Keratinocyte (primary cell): ENCODE results near the gene TSHZ2. TPM values are rescaled to one million over a fixed set of nuclear protein-coding genes. Genes with fewer than 3 reads are reported as not detected.

Experiments
- DNase-seq: peaks from one replicate; pipeline ENCODE4 v3.0.0-alpha.2; 2011; ENCODE audit warnings: low read depth, missing footprints, low spot score
- FAIRE-seq: peaks from 2 replicates; lab custom pipeline; 2011; peaks lifted over from hg19 to GRCh38; lab: Jason Lieb, UNC
- H2AFZ ChIP-seq: 2 replicates; pipeline ENCODE4 v1.6.0; 2012; ENCODE audit warnings: low read length, control low read depth, inconsistent platforms; ENCODE audit not compliant: control insufficient read depth
- H3K27ac ChIP-seq: 2 replicates; pipeline ENCODE4 v1.5.1; 2011; ENCODE audit warnings: low read length; ENCODE audit not compliant: control insufficient read depth, insufficient read depth
- H3K27me3 ChIP-seq: 3 replicates; pipeline ENCODE4 v1.6.0; 2011; ENCODE audit warnings: low read length; ENCODE audit not compliant: control insufficient read depth, insufficient read depth; ENCODE audit errors: extremely low read depth
- H3K36me3 ChIP-seq, 2 experiments: 2 replicates in 1 of 2; 3 replicates in 1 of 2; pipeline ENCODE4 v1.5.1; 2011; ENCODE audit warnings: low read length in 2 of 2, mild to moderate bottlenecking in 1 of 2; ENCODE audit not compliant: control insufficient read depth in 2 of 2, insufficient read depth in 2 of 2; ENCODE audit errors: extremely low read depth in 1 of 2
- H3K4me1 ChIP-seq: 3 replicates; pipeline ENCODE4 v1.5.1; 2011; ENCODE audit warnings: low read length; ENCODE audit not compliant: control insufficient read depth, insufficient read depth; ENCODE audit errors: extremely low read depth
- H3K4me2 ChIP-seq: 3 replicates; pipeline ENCODE4 v1.6.0; 2011; ENCODE audit warnings: low read depth, low read length; ENCODE audit not compliant: control insufficient read depth, insufficient read depth; ENCODE audit errors: extremely low read depth
- H3K4me3 ChIP-seq, 3 experiments: fragments of 200-600 bp in 1 of 3; sonication (generic) in 1 of 3; 2 replicates in 2 of 3; 3 replicates in 1 of 3; pipeline ENCODE4 v1.5.1; 2011 to 2016; ENCODE audit warnings: low read length in 3 of 3, mild to moderate bottlenecking in 3 of 3, control low read depth in 2 of 3, inconsistent platforms in 1 of 3, low read depth in 1 of 3, mixed read lengths in 1 of 3, mixed run types in 1 of 3, moderate library complexity in 1 of 3; ENCODE audit not compliant: control insufficient read depth in 2 of 3, insufficient read depth in 2 of 3; ENCODE audit errors: extremely low read depth in 1 of 3
- H3K79me2 ChIP-seq: 2 replicates; pipeline ENCODE4 v1.6.0; 2012; ENCODE audit warnings: low read length; ENCODE audit not compliant: control insufficient read depth, insufficient read depth
- H3K9ac ChIP-seq: 3 replicates; pipeline ENCODE4 v1.6.0; 2011; ENCODE audit warnings: low read length; ENCODE audit not compliant: control insufficient read depth, insufficient read depth; ENCODE audit errors: extremely low read depth
- H3K9me1 ChIP-seq: 3 replicates; pipeline ENCODE4 v1.6.0; 2011; ENCODE audit warnings: low read length; ENCODE audit not compliant: control insufficient read depth, insufficient read depth; ENCODE audit errors: extremely low read depth
- H3K9me3 ChIP-seq: 2 replicates; pipeline ENCODE4 v1.5.1; 2012; ENCODE audit warnings: low read depth, low read length; ENCODE audit not compliant: control insufficient read depth
- H4K20me1 ChIP-seq: 3 replicates; pipeline ENCODE4 v1.6.0; 2011; ENCODE audit warnings: low read length; ENCODE audit not compliant: control insufficient read depth, insufficient read depth; ENCODE audit errors: extremely low read depth
- CTCF ChIP-seq, 3 experiments: IDR thresholded peaks in 1 of 3; conservative IDR thresholded peaks in 1 of 3; optimal IDR thresholded peaks in 1 of 3; 2 replicates in 2 of 3; 3 replicates in 1 of 3; pipeline versions ENCODE3 to v1.5.1; 2011; ENCODE audit warnings: low read length in 3 of 3, mild to moderate bottlenecking in 3 of 3, moderate library complexity in 2 of 3, control low read depth in 1 of 3, inconsistent platforms in 1 of 3; ENCODE audit not compliant: insufficient read depth in 2 of 3; ENCODE audit errors: extremely low read depth in 1 of 3
- EZH2 ChIP-seq: IDR thresholded peaks from one replicate; pipeline ENCODE4 v1.6.1; 2012; ENCODE audit warnings: inconsistent platforms, mild to moderate bottlenecking, low read length, moderate library complexity
- dilution Hi-C: fragments of 300-500 bp; cut with MboI; formaldehyde crosslinking; loops from one replicate; pipeline ENCODE4 v1.7.0; 2020; ENCODE audit warnings: low sequenced_read_pairs; ENCODE audit not compliant: extremely low pct_ligation_motif_present
- polyA plus RNA-seq, 5 experiments: library from polyadenylated mRNA; depleted of rRNA in 3 of 5; stranded (reverse) in 3 of 5; stranded (forward) in 1 of 5; unstranded in 1 of 5; fragments of >200 nt; gene quantifications; 1 replicate in 1 of 5; 2 replicates in 3 of 5; 3 replicates in 1 of 5; pipeline versions ENCODE4 v1.2.1 to v1.2.3, GENCODE V29; 2011 to 2012; ENCODE audit warnings: missing spikeins in 2 of 5, low read depth in 1 of 5, low replicate concordance in 1 of 5

The TSHZ2 gene
- polyA plus RNA-seq, 1 donor (not counting 4 experiments of a cell fraction or from before 2014, with no cell fraction given) = 1.1 TPM

DNA sequence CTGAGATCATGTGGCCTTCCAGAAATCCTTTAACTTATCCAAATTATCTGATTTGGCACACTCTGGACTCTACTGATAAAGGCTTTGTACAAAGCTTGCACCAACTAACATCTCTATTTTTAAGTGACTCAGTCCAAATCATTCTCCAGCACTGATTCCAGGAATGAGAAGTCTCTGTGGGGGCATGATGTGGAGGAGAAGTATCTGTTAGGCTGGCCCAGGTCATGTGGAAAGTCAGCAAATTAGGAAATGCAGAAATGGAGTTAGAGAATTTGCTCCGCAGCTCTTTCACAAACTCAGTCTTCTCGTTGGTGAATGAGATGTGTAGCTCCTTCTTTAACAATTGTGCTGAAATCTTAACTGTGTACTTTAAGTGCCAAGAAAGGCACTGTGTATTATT is 455.8 kb downstream of the TSHZ2 start:
- H3K9me3 ChIP-seq = no peaks in the 10 kb centered on the region

DNA sequence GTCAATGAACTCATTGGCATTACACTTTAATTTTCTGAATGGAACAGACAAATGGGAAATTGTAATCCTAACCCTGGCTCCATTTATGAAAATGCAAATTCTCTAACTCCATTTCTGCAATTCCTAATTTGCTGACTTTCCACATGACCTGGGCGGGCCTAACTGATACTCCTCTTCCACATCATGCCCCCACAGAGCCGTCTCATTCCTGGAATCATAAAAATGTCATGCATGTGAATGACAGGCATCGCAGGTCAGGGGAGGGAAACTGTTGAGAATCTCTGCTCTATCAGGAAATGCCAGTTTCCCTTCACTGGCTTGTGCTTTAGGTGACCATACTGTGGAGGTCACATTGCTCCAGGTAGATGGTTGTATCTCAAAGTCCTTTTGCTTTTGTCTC is 456.4 kb downstream of the TSHZ2 start:
- Histone ChIP-seq H3K4me3 (no peak overlapping the region), H4K20me1 (no peaks in the 10 kb centered on the region), H3K4me2 (no peak overlapping the region), H3K9ac (no peak overlapping the region), H3K4me1 (no peaks in the 10 kb centered on the region), H3K9me1 (no peaks in the 10 kb centered on the region), H3K36me3 (no peaks in the 10 kb centered on the region), H3K27ac (no peak overlapping the region), H3K9me3 (no peaks in the 10 kb centered on the region), H3K79me2 (no peaks in the 10 kb centered on the region), H3K27me3 (no peaks in the 10 kb centered on the region), H2AFZ (no peak overlapping the region)
- dilution Hi-C loops = no loop called here
- no peak for DNase-seq
- FAIRE-seq = no peak
- TF ChIP-seq CTCF (optimal IDR thresholded peaks at IDR 0.05 in 1 of 3, IDR thresholded peaks at IDR 0.05 in 1 of 3, conservative IDR thresholded peaks at IDR 0.05 in 1 of 3; ENCODE audit: extremely low read depth in 1 of 3, insufficient read depth in 2 of 3, low read length in 3 of 3) (no peak), EZH2 (no peak)

More for the DNA sequence above, 455.8 kb downstream of the TSHZ2 start:
- Histone ChIP-seq H3K9me1 (no peaks in the 10 kb centered on the region), H3K79me2 (no peaks in the 10 kb centered on the region), H3K4me1 (no peaks in the 10 kb centered on the region), H3K4me2 (no peak overlapping the region), H3K4me3 (no peak overlapping the region), H3K36me3 (no peaks in the 10 kb centered on the region), H2AFZ (no peak overlapping the region), H3K27ac (no peak overlapping the region), H3K9ac (no peak overlapping the region), H4K20me1 (no peaks in the 10 kb centered on the region), H3K27me3 (no peaks in the 10 kb centered on the region)
- no peak for TF ChIP-seq CTCF (optimal IDR thresholded peaks at IDR 0.05 in 1 of 3, IDR thresholded peaks at IDR 0.05 in 1 of 3, conservative IDR thresholded peaks at IDR 0.05 in 1 of 3; ENCODE audit: extremely low read depth in 1 of 3, insufficient read depth in 2 of 3, low read length in 3 of 3)
- TF ChIP-seq EZH2 = no peak
- dilution Hi-C loops = no loop called here
- FAIRE-seq (no peak), DNase-seq (no peak)
